ENCODE measurements around the gene DFFB. TPM values are rescaled to one million over a fixed set of nuclear protein-coding genes. Genes with fewer than 3 reads are reported as not detected.
A peak's percentile ranks its signal among the peaks of the same experiment; 100 is the strongest.

Gene DFFB
- total RNA-seq, 3 donors from 2014 or later = 11.1 to 13.4 (median 13.0) TPM

GRCh38 chr1:3902571-3903091, 45.4 kb downstream of the DFFB start:
- Mint-ChIP-seq H3K36me3 (ENCODE audit: insufficient read depth) (peaks cover 6% of the 10 kb centered on the region), H3K4me1 (ENCODE audit: low read depth) (peaks cover 41% of the 10 kb centered on the region), H3K4me3 (peak overlapping the region; percentile 89), H3K27me3 (ENCODE audit: low read depth) (no peaks in the 10 kb centered on the region), H3K9me3 (peaks cover 9% of the 10 kb centered on the region)
- ATAC-seq (no peak), DNase-seq (peak; percentile 15)

GRCh38 chr1:3903141-3904005, 46.1 kb downstream of the DFFB start:
- ATAC-seq = no peak
- Mint-ChIP-seq H3K36me3 (ENCODE audit: insufficient read depth) (peaks cover 2% of the 10 kb centered on the region), H3K4me1 (ENCODE audit: low read depth) (peaks cover 40% of the 10 kb centered on the region), H3K9me3 (peaks cover 3% of the 10 kb centered on the region), H3K27me3 (ENCODE audit: low read depth) (no peaks in the 10 kb centered on the region), H3K4me3 (no peak overlapping the region)
- DNase-seq = no peak

GRCh38 chr1:3904006-3904842, 46.9 kb downstream of the DFFB start:
- Mint-ChIP-seq H3K36me3 (ENCODE audit: insufficient read depth) (no peaks in the 10 kb centered on the region), H3K4me1 (ENCODE audit: low read depth) (peaks cover 32% of the 10 kb centered on the region), H3K9me3 (no peaks in the 10 kb centered on the region), H3K27me3 (ENCODE audit: low read depth) (no peaks in the 10 kb centered on the region), H3K4me3 (no peak overlapping the region)
- DNase-seq (no peak), ATAC-seq (no peak)

- Mint-ChIP-seq H3K4me1 (ENCODE audit: low read depth) (peaks cover 30% of the 10 kb centered on the region), H3K36me3 (ENCODE audit: insufficient read depth) (no peaks in the 10 kb centered on the region), H3K27me3 (ENCODE audit: low read depth) (no peaks in the 10 kb centered on the region), H3K4me3 (no peak overlapping the region), H3K9me3 (no peaks in the 10 kb centered on the region)
- DNase-seq (no peak), ATAC-seq (no peak)
Measured at GRCh38 chr1:3904843-3905185, 47.5 kb downstream of the DFFB start.

- Mint-ChIP-seq H3K4me3 (no peak overlapping the region), H3K27me3 (ENCODE audit: low read depth) (no peaks in the 10 kb centered on the region), H3K36me3 (ENCODE audit: insufficient read depth) (no peaks in the 10 kb centered on the region), H3K4me1 (ENCODE audit: low read depth) (peaks cover 30% of the 10 kb centered on the region), H3K9me3 (no peaks in the 10 kb centered on the region)
- ATAC-seq = no peak
- no peak for DNase-seq
Measured at GRCh38 chr1:3905266-3905952, 48.1 kb downstream of the DFFB start.

- Mint-ChIP-seq H3K4me1 (ENCODE audit: low read depth) (peaks cover 34% of the 10 kb centered on the region), H3K4me3 (no peak overlapping the region), H3K27me3 (ENCODE audit: low read depth) (no peaks in the 10 kb centered on the region), H3K9me3 (no peaks in the 10 kb centered on the region), H3K36me3 (ENCODE audit: insufficient read depth) (no peaks in the 10 kb centered on the region)
- DNase-seq (no peak), ATAC-seq (no peak)
Measured at GRCh38 chr1:3905953-3906671, 48.8 kb downstream of the DFFB start.

GRCh38 chr1:3906672-3907020, 49.4 kb downstream of the DFFB start:
- no peaks in the 10 kb centered on the region for H3K27me3 Mint-ChIP-seq (ENCODE audit: low read depth)
- H3K36me3 Mint-ChIP-seq (ENCODE audit: insufficient read depth) = no peaks in the 10 kb centered on the region
- no peaks in the 10 kb centered on the region for H3K9me3 Mint-ChIP-seq
- DNase-seq (no peak), ATAC-seq (no peak)
- H3K4me3 Mint-ChIP-seq = no peak overlapping the region
- H3K4me1 Mint-ChIP-seq (ENCODE audit: low read depth) = peaks cover 34% of the 10 kb centered on the region

GRCh38 chr1:3907031-3907534, 49.8 kb downstream of the DFFB start:
- no peak overlapping the region for H3K4me3 Mint-ChIP-seq
- H3K9me3 Mint-ChIP-seq = no peaks in the 10 kb centered on the region
- DNase-seq (no peak), ATAC-seq (no peak)
- H3K36me3 Mint-ChIP-seq (ENCODE audit: insufficient read depth) = no peaks in the 10 kb centered on the region
- H3K27me3 Mint-ChIP-seq (ENCODE audit: low read depth) = no peaks in the 10 kb centered on the region
- H3K4me1 Mint-ChIP-seq (ENCODE audit: low read depth) = peaks cover 30% of the 10 kb centered on the region

GRCh38 chr1:3907621-3908165, 50.4 kb downstream of the DFFB start:
- Mint-ChIP-seq H3K9me3 (no peaks in the 10 kb centered on the region), H3K36me3 (ENCODE audit: insufficient read depth) (no peaks in the 10 kb centered on the region), H3K4me1 (ENCODE audit: low read depth) (peaks cover 24% of the 10 kb centered on the region), H3K27me3 (ENCODE audit: low read depth) (no peaks in the 10 kb centered on the region), H3K4me3 (no peak overlapping the region)
- ATAC-seq = no peak
- no peak for DNase-seq

GRCh38 chr1:3908886-3909517, 51.7 kb downstream of the DFFB start:
- Mint-ChIP-seq H3K9me3 (no peaks in the 10 kb centered on the region), H3K36me3 (ENCODE audit: insufficient read depth) (no peaks in the 10 kb centered on the region)
- no peak for DNase-seq

GRCh38 chr1:3909615-3910014, 52.3 kb downstream of the DFFB start:
- no peaks in the 10 kb centered on the region for H3K27me3 Mint-ChIP-seq (ENCODE audit: low read depth)
- DNase-seq (no peak), ATAC-seq (no peak)
- no peaks in the 10 kb centered on the region for H3K9me3 Mint-ChIP-seq
- peaks cover 9% of the 10 kb centered on the region for H3K4me1 Mint-ChIP-seq (ENCODE audit: low read depth)
- no peak overlapping the region for H3K4me3 Mint-ChIP-seq
- H3K36me3 Mint-ChIP-seq (ENCODE audit: insufficient read depth) = no peaks in the 10 kb centered on the region

More at GRCh38 chr1:3908886-3909517, 51.7 kb downstream of the DFFB start:
- peaks cover 11% of the 10 kb centered on the region for H3K4me1 Mint-ChIP-seq (ENCODE audit: low read depth)
- no peak overlapping the region for H3K4me3 Mint-ChIP-seq
- ATAC-seq = no peak
- H3K27me3 Mint-ChIP-seq (ENCODE audit: low read depth) = no peaks in the 10 kb centered on the region

GRCh38 chr1:3910049-3910731, 52.9 kb downstream of the DFFB start:
- no peaks in the 10 kb centered on the region for H3K27me3 Mint-ChIP-seq (ENCODE audit: low read depth)
- H3K4me3 Mint-ChIP-seq = no peak overlapping the region
- H3K9me3 Mint-ChIP-seq = no peaks in the 10 kb centered on the region
- ATAC-seq = no peak
- peaks cover 7% of the 10 kb centered on the region for H3K4me1 Mint-ChIP-seq (ENCODE audit: low read depth)
- no peaks in the 10 kb centered on the region for H3K36me3 Mint-ChIP-seq (ENCODE audit: insufficient read depth)
- DNase-seq = no peak
